Subcutaneous adipose tissue (tissue), 4 donors: ENCODE results near the gene PSTPIP1. TPM values are rescaled to one million over a fixed set of nuclear protein-coding genes. Genes with fewer than 3 reads are reported as not detected.

Experiments
- CTCF ChIP-seq: fragments of 450-650 bp; IDR thresholded peaks from one replicate; pipeline ENCODE4 v1.5.1; 2016; ENCODE audit warnings: low read depth, mild to moderate bottlenecking, control low read depth, antibody characterized with exemption, moderate library complexity
- total RNA-seq, 4 donors: library from RNA; depleted of rRNA; stranded (reverse); fragments of >200 nt; gene quantifications; one replicate each; pipeline ENCODE4 v1.1.0, GENCODE V29; 2016

PSTPIP1 gene
- total RNA-seq, 4 donors from 2014 or later, result 6.7 to 37.7 (median 26.7) TPM

- TF ChIP-seq CTCF, result no peak
These were observed 72.9 kb downstream of the PSTPIP1 start for GRCh38 chr15:77067691-77068367.

- TF ChIP-seq CTCF, result no peak
These were observed 73.7 kb downstream of the PSTPIP1 start for GRCh38 chr15:77068633-77069032.

GRCh38 chr15:77069521-77070121 is 74.7 kb downstream of the PSTPIP1 start:
- no peak for TF ChIP-seq CTCF

GRCh38 chr15:77070180-77070494 is 75.2 kb downstream of the PSTPIP1 start:
- TF ChIP-seq CTCF, result no peak

GRCh38 chr15:77070495-77071304 is 75.8 kb downstream of the PSTPIP1 start, which contains the start of gene TSPAN3:
TSPAN3 (minus strand) TSS chr15:77071109; CDS start chr15:77070954, 155 bp downstream.
- TF ChIP-seq CTCF, result no peak

GRCh38 chr15:77071305-77072223 is 76.6 kb downstream of the PSTPIP1 start:
- TF ChIP-seq CTCF, result no peak
